Left ventricle myocardium superior (tissue), 1 donor: ENCODE data around the gene NR3C2. TPM values are rescaled to one million over a fixed set of nuclear protein-coding genes. Genes with fewer than 3 reads are reported as not detected.
"Not testable (repeated sequence)": the region's sequence is repeated elsewhere in the genome, so short reads cannot be mapped to it uniquely, and the experiment has no call there.

Experiments
- ATAC-seq: fragments of 200-7000 bp; cut with Tn5 transposase; one replicate; pipeline ENCODE4 v1.9.1; 2020; ENCODE audit warnings: mild to moderate bottlenecking, moderate library complexity
- DNase-seq: peaks from one replicate; pipeline ENCODE4 v3.0.0-alpha.2; 2020
- intact Hi-C: fragments of 100-400 bp; cut with micrococcal nuclease; formaldehyde crosslinking; loops from one replicate; pipeline ENCODE4 v1.11.0; 2022
- total RNA-seq: library from RNA; stranded (reverse); fragmentation: NEBNext Ultra II Directional; extraction: Animal tissue kit (Norgen Biotek cat#: 25700); gene quantifications from one replicate; pipeline ENCODE4 v1.2.1, GENCODE V29; 2021
- donor health status: DM: no; HTN: yes; CAD: no; lungs with severe emphysema.

The NR3C2 gene
- total RNA-seq, 1 donor from 2014 or later: 22.6 TPM

GRCh38 chr4:148103597-148104355 is 338.4 kb downstream of the NR3C2 start:
- peak; percentile 85 for ATAC-seq
- intact Hi-C loops: no loop called here
- no peak for DNase-seq

DNA sequence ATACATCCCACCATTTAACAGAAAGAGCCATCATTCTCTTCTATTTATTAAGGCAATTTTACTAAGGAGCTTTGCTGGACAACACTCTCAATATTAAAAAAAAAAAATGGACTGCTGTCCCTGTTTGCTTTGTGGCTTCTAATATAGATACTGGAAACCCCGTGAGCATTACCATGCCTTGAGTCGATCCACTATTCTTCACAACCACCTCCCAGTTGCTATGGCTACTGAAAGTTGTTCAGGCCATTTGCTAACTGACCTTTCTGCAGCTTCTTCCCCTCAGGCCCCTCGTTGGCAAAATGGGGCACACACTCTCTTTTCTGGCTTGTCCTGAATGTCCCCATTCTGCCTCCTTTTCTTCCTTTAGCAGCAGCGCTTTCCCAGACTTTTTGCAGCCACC is 340.4 kb downstream of the NR3C2 start:
- ATAC-seq (no peak), DNase-seq (no peak)
- intact Hi-C loops: no loop called here

GRCh38 chr4:148101235-148101634 is 341.0 kb downstream of the NR3C2 start:
- DNase-seq: no peak
- intact Hi-C loops: no loop called here
- ATAC-seq: no peak

DNA sequence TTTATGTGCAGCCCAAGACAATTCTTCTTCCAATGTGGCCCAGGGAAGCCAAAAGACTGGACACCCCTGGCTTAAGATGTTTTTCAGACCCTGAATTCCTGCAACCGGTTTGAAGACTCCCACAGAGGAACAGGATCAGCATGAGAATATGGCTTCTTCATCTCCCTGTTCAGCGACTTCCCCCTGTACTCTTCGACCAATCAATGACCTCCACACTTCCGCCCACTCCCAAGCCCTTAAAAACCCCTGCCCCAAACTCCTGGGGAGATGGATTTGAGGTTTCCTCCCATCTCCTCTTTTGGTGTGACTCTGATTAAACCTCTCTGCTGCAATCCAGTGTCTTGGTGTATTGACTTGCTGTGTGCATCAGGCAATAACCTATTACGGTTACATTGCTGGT is 344.4 kb downstream of the NR3C2 start:
- ATAC-seq (no peak), DNase-seq (no peak)
- intact Hi-C loops: no loop called here

GRCh38 chr4:148095346-148095923 is 346.8 kb downstream of the NR3C2 start:
- DNase-seq (no peak), ATAC-seq (peak; percentile 38)
- intact Hi-C loops: no loop called here

DNA sequence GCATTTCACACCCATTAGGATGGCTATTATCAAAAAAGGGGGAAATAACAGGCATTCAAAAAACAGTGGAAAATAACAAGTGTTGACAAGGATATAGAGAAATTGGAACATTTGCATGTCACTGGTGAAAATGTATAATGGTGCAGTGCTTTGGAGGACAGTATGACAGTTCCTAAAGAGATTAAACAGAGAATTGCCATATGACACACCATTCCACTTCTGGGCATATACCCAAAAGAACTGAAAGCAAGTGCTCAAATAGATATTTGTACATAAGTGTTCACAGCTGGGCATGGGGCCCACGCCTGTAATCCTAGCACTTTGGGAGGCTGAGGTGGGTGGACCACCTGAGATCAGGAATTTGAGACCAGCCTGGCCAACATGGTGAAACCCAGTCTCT is 348.1 kb downstream of the NR3C2 start:
- DNase-seq (no peak), ATAC-seq (peak; percentile 76)
- intact Hi-C loops: no loop called here

- no peak for ATAC-seq
- intact Hi-C loops: no loop called here
- DNase-seq: no peak
Observed at GRCh38 chr4:148093065-148093464, 349.1 kb downstream of the NR3C2 start.

- no peak for DNase-seq
- no peak for ATAC-seq
- intact Hi-C loops: no loop called here
Observed at GRCh38 chr4:148092316-148093014, 349.7 kb downstream of the NR3C2 start.

DNA sequence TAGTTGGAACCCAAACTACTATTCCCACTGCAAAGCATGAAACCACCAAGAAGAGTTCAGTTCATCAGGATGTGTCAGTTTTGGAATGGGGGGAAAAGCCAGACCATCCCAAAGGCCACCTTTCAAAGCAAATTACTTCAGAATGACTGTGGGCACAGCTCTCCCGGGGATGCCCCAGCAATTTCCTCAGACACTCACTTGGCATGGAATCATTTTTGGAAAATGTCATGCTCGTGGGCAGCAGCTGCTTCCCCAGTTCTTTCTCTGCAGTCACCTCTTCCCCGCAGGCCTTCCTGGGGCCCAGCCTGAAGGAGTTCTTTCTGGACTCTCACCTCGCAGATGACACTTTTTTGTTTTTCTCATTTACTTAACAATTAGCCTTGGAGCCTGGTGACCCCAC is 350.3 kb downstream of the NR3C2 start:
- intact Hi-C loops: no loop called here
- DNase-seq (no peak), ATAC-seq (no peak)

GRCh38 chr4:148090503-148091476 is 351.4 kb downstream of the NR3C2 start:
- ATAC-seq: no peak
- no peak for DNase-seq
- intact Hi-C loops: no loop called here

DNA sequence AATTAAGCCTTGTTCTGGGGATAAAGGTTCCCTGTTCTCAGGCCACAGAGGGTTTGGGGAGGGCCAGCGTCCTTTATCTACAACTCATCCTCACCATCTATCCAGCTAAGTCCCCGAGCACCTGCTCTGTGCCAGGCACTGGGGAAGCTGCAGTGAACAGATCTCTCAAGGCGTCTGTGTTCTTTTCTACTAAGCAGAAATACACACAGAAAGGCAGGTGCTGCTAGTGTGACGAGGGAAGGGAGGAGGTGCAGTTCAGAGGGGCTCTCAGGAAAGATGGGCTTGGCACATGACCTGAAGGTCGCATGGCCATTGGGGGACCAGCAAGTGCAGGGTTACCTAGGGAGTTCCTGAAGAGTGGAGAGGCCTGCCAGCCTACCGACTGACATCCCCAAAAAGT is 352.2 kb downstream of the NR3C2 start:
- no peak for DNase-seq
- ATAC-seq: no peak
- intact Hi-C loops: no loop called here

- no peak for DNase-seq
- intact Hi-C loops: no loop called here
- no peak for ATAC-seq
Observed at GRCh38 chr4:148089624-148090023, 352.6 kb downstream of the NR3C2 start.

DNA sequence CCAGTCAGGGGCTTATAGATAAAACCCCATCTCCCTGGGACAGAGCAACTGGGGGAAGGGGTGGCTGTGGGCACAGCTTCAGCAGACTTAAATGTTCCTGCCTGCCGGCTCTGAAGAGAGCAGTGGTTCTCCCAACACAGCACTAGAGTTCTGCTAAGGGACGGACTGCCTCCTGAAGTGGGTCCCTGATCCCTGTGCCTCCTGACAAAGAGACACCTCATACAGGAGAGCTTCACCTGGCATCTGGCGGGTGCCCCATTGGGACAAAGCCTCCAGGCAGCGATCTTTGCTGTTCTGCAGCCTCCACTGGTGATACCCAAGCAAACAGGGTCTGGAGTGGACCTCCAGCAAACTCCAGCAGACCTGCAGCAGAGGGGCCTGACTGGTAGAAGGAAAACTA is 359.1 kb downstream of the NR3C2 start:
- intact Hi-C loops, ATAC-seq, DNase-seq: not testable (repeated sequence)

- no peak for ATAC-seq
- intact Hi-C loops: no loop called here
- DNase-seq: no peak
Observed at GRCh38 chr4:148081745-148082144, 360.5 kb downstream of the NR3C2 start.

GRCh38 chr4:148081267-148081666 is 360.9 kb downstream of the NR3C2 start:
- ATAC-seq (no peak), DNase-seq (no peak)
- intact Hi-C loops: no loop called here

GRCh38 chr4:148079961-148080360 is 362.3 kb downstream of the NR3C2 start:
- peak; percentile 22 for ATAC-seq
- intact Hi-C loops: no loop called here
- no peak for DNase-seq

DNA sequence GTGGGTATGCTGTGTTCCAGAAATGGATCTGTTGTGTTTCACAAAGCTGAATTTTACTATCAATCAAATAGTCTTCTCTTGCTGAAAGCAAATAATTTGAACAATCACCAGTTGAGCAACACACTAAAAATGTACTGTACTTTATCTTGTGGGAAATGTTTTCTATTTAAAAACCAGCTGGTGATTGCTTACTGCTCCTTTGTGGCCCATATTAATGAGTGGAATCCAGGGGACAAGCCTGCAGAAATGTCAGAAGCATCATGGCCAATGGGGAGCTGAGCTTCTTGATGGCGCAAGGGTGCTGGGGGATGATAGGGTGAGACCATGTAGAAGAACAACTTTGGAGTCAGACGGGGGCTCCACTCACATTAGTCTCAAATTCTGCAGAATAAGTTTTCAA is 364.2 kb downstream of the NR3C2 start:
- no peak for ATAC-seq

DNA sequence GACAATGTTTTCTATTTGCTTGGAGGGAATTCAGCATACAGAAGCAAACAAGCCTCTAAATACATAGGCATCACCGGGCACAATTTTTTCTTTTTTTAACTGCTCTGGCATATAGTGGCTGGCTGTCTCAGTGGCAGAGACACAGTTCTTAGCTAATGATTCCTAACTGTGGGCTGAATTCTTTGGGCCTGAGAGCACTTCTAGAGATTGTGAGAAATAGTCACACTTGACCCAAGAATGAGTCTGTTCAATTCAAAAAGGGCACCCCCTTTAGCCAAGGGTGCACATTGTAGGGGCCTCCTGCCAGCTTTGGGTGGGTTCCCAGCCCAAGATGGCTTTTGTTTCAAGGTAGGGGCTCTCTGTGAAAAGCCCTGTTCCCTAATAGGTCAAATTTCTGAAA is 364.6 kb downstream of the NR3C2 start:
- ATAC-seq (no peak), DNase-seq (no peak)
- intact Hi-C loops: no loop called here

More for the DNA sequence above, 364.2 kb downstream of the NR3C2 start:
- intact Hi-C loops: no loop called here
- no peak for DNase-seq

GRCh38 chr4:148076964-148077363 is 365.2 kb downstream of the NR3C2 start:
- DNase-seq (no peak), ATAC-seq (no peak)
- intact Hi-C loops: no loop called here
